Mesenchymal stem cell (in vitro differentiated cells and primary cell): Measurements from ENCODE around the gene NKAIN2.

Experiments
- DNase-seq: peaks from one replicate; pipeline ENCODE4 v3.0.0-alpha.2; 2013
- H2AFZ ChIP-seq: one replicate; pipeline ENCODE4 v1.6.1; 2013; ENCODE audit warnings: low read depth, mild to moderate bottlenecking, control low read depth, inconsistent platforms, low read length, moderate library complexity
- H2AK5ac ChIP-seq: 2 replicates; pipeline ENCODE4 v1.6.1; 2013; ENCODE audit warnings: low read length, moderate library complexity, mild to moderate bottlenecking, inconsistent platforms; ENCODE audit not compliant: severe bottlenecking
- H2BK120ac ChIP-seq: one replicate; pipeline ENCODE4 v1.6.1; 2013; ENCODE audit warnings: low read depth, mild to moderate bottlenecking, inconsistent platforms, low read length, moderate library complexity
- H2BK12ac ChIP-seq, 2 experiments: one replicate each; pipeline ENCODE4 v1.6.1; 2013; ENCODE audit warnings: inconsistent platforms in 2 of 2, low read length in 2 of 2, mild to moderate bottlenecking in 2 of 2, moderate library complexity in 2 of 2, control low read depth in 1 of 2
- H2BK15ac ChIP-seq: one replicate; pipeline ENCODE4 v1.6.1; 2013; ENCODE audit warnings: mild to moderate bottlenecking, low read depth, inconsistent platforms; ENCODE audit not compliant: poor library complexity, severe bottlenecking
- H2BK5ac ChIP-seq: 2 replicates; pipeline ENCODE4 v1.6.1; 2013; ENCODE audit warnings: low read depth, mild to moderate bottlenecking, low read length, control low read depth, inconsistent platforms; ENCODE audit not compliant: poor library complexity, severe bottlenecking
- H3K14ac ChIP-seq, 2 experiments: one replicate each; pipeline ENCODE4 v1.6.1; 2013; ENCODE audit warnings: inconsistent platforms in 2 of 2, low read length in 2 of 2, control low read depth in 1 of 2, mild to moderate bottlenecking in 1 of 2, moderate library complexity in 1 of 2
- H3K18ac ChIP-seq, 2 experiments: one replicate each; pipeline ENCODE4 v1.6.1; 2013; ENCODE audit warnings: inconsistent platforms in 2 of 2, low read length in 2 of 2, control low read depth in 1 of 2, low read depth in 1 of 2, mild to moderate bottlenecking in 1 of 2
- H3K23ac ChIP-seq, 2 experiments: one replicate each; pipeline ENCODE4 v1.6.1; 2013; ENCODE audit warnings: inconsistent platforms in 2 of 2, low read length in 2 of 2, mild to moderate bottlenecking in 2 of 2, moderate library complexity in 2 of 2, control low read depth in 1 of 2
- H3K27ac ChIP-seq: 2 replicates; pipeline ENCODE4 v1.5.1; 2013; ENCODE audit warnings: mild to moderate bottlenecking, moderate library complexity, low read length, control low read depth, inconsistent platforms; ENCODE audit not compliant: poor library complexity, severe bottlenecking
- H3K27me3 ChIP-seq, 2 experiments: 2 replicates each; pipeline versions ENCODE4 v1.6.1 to v1.7.0; 2013; ENCODE audit warnings: low read length in 2 of 2, mild to moderate bottlenecking in 2 of 2, moderate library complexity in 2 of 2, control low read depth in 1 of 2, inconsistent platforms in 1 of 2; ENCODE audit not compliant: control insufficient read depth in 1 of 2, insufficient read depth in 1 of 2
- H3K36me3 ChIP-seq, 2 experiments: 2 replicates each; pipeline versions ENCODE4 v1.6.1 to v1.7.0; 2013; ENCODE audit warnings: low read length in 2 of 2, control low read depth in 1 of 2, inconsistent platforms in 1 of 2, low read depth in 1 of 2, mild to moderate bottlenecking in 1 of 2; ENCODE audit not compliant: insufficient read depth in 2 of 2, control insufficient read depth in 1 of 2
- H3K4ac ChIP-seq, 2 experiments: one replicate each; pipeline ENCODE4 v1.6.1; 2013; ENCODE audit warnings: inconsistent platforms in 2 of 2, low read length in 2 of 2, mild to moderate bottlenecking in 2 of 2, moderate library complexity in 2 of 2, control low read depth in 1 of 2, low read depth in 1 of 2
- H3K4me1 ChIP-seq: 2 replicates; pipeline ENCODE4 v1.6.1; 2013; ENCODE audit warnings: low read depth, low read length, control low read depth; ENCODE audit not compliant: control insufficient read depth, insufficient read depth
- H3K4me2 ChIP-seq: 2 replicates; pipeline ENCODE4 v1.6.1; 2013; ENCODE audit warnings: low read length, mild to moderate bottlenecking, inconsistent platforms; ENCODE audit not compliant: poor library complexity, severe bottlenecking
- H3K4me3 ChIP-seq, 2 experiments: 2 replicates each; pipeline versions ENCODE4 v1.5.1 to v1.7.0; 2013; ENCODE audit warnings: low read length in 2 of 2, mild to moderate bottlenecking in 2 of 2, control low read depth in 1 of 2, low read depth in 1 of 2; ENCODE audit not compliant: insufficient read depth in 1 of 2
- H3K79me1 ChIP-seq: replicated peaks from 2 replicates; pipeline ENCODE4 v1.6.1; 2013; ENCODE audit warnings: mild to moderate bottlenecking, control low read depth, low read length, inconsistent platforms; ENCODE audit not compliant: poor library complexity, severe bottlenecking
- H3K9ac ChIP-seq: 2 replicates; pipeline ENCODE4 v1.7.0; 2013; ENCODE audit warnings: mild to moderate bottlenecking, low read length, moderate library complexity
- H3K9me3 ChIP-seq: 2 replicates; pipeline ENCODE4 v1.7.0; 2013; ENCODE audit warnings: mild to moderate bottlenecking, low read length; ENCODE audit not compliant: control insufficient read depth
- H4K8ac ChIP-seq: one replicate; pipeline ENCODE4 v1.6.1; 2013; ENCODE audit warnings: inconsistent platforms, mild to moderate bottlenecking, low read length, moderate library complexity
- H4K91ac ChIP-seq: one replicate; pipeline ENCODE4 v1.6.1; 2013; ENCODE audit warnings: mild to moderate bottlenecking, low read length, inconsistent platforms
- WGBS: methylation state at CpG from one replicate; pipeline ENCODE4 v1.1.7; 2013; ENCODE audit warnings: mixed read lengths; 5-methylcytosine and 5-hydroxymethylcytosine counted together

NKAIN2 gene

DNA sequence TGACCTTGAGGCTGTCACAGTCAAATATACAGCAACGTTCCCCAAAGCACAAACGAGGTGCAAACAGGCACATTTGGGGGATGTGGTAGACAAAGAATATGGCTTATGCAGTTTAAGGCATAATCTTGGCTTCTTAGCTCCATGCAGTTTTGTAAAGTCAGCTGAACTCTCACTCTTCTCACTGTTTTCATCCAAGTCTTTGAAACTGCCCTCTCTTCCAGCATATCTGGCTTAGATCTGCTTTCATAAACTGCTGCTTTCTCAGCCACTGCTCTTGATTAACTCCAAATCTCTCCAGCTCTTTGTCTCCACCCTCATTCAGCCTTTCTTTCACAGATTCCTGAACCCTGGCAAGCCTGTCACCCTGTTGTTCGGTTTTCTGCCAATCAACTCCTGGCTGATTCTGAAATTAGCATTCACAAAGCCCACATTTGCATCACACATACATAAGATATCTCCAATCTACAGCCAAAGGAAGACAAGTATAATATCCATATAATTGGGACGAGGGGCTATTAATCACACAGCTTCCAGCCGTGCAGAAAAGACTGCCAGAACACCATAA is 857.5 kb downstream of the NKAIN2 start:
- WGBS, result 51% methylated on average over 4 of the region's 5 CpGs
- Histone ChIP-seq H3K4ac (no peak overlapping the region), H2AFZ (no peak overlapping the region), H3K4me3 (no peak overlapping the region), H2BK15ac (no peak overlapping the region), H3K4me2 (no peak overlapping the region), H3K18ac (peak overlapping the region in 1 of 2 experiments; percentile 57), H3K27ac (no peak overlapping the region), H3K27me3 (no peaks in the 10 kb centered on the region), H3K9me3 (no peaks in the 10 kb centered on the region), H3K23ac (no peak overlapping the region), H2BK120ac (no peak overlapping the region), H3K4me1 (no peaks in the 10 kb centered on the region), H2AK5ac (no peak overlapping the region), H3K36me3 (no peaks in the 10 kb centered on the region), H2BK5ac (no peak overlapping the region), H4K8ac (no peak overlapping the region), H2BK12ac (no peak overlapping the region), H3K79me1 (no peaks in the 10 kb centered on the region), H4K91ac (no peak overlapping the region), H3K14ac (no peak overlapping the region), H3K9ac (no peak overlapping the region)
- DNase-seq, result no peak

DNA sequence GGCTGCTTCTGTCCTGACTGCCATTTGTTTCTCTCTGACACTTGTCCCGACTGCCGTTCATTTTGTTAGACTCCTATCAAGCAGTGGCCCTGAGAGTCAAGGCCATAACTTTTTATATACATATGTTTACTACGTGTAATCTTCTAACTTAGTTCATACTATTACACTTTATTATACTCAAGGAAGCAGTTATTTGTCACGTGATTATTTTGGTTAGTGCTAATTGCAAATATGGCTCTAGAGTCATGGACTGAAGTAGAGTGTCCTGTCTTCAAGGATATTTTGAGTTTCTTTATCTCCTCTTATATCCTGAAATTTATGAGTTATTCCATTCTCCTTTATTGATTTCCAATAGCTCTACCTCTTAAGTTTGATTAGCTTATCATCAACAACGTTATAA is 864.4 kb downstream of the NKAIN2 start:
- Histone ChIP-seq H2AFZ (no peak overlapping the region), H2BK5ac (no peak overlapping the region), H2BK15ac (no peak overlapping the region), H3K79me1 (no peaks in the 10 kb centered on the region), H2AK5ac (no peak overlapping the region), H3K4me1 (no peaks in the 10 kb centered on the region), H3K14ac (no peak overlapping the region), H3K9ac (no peak overlapping the region), H3K18ac (no peak overlapping the region), H3K36me3 (no peaks in the 10 kb centered on the region), H3K4ac (no peak overlapping the region), H3K4me2 (no peak overlapping the region), H3K23ac (no peak overlapping the region), H3K27ac (no peak overlapping the region), H3K9me3 (peaks cover 21% of the 10 kb centered on the region), H4K91ac (no peak overlapping the region), H3K27me3 (no peaks in the 10 kb centered on the region), H4K8ac (no peak overlapping the region), H2BK12ac (no peak overlapping the region), H3K4me3 (no peak overlapping the region), H2BK120ac (no peak overlapping the region)
- no peak for DNase-seq
- 90% methylated on average over 3 of the region's 5 CpGs for WGBS

DNA sequence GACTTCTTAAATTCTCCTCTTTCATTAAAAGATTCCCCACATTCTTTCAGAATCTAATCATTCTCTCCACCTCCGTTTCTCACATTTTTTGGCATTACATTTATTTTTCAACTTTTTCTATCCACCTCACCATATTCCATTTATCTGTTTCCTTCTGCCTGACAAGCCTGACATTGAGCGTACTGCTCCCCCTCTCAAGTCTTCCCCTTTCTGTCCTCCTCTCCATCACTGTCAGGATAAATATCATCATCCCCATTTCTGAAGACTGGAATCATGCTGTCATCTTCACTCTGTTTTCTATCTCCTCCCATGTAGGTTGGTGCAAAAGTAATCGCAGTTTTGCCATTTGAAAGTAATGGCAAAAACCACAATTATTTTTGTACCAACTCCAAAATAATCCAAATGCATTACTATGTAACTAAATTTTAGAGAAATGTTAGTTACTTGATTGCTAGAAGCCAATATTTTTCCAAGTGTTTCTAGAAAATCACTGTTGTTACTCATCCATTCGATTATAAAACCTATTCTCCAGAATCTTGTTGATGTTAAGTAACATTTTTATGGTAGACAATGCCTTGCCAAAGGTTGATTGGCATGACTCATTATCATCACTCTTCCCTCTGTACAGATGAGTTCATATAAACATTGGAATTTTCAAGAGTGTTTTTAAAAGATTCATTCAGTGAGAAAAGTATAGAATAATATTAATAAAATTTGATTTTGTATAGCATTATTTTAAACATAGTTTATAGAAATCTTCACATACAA is 866.2 kb downstream of the NKAIN2 start:
- 76% methylated on average over 3 of the region's 4 CpGs for WGBS
- Histone ChIP-seq H2AK5ac (no peak overlapping the region), H4K8ac (no peak overlapping the region), H3K4me2 (no peak overlapping the region), H3K4ac (no peak overlapping the region), H3K9ac (no peak overlapping the region), H2BK15ac (no peak overlapping the region), H3K4me1 (no peaks in the 10 kb centered on the region), H3K4me3 (no peak overlapping the region), H2BK12ac (no peak overlapping the region), H2BK5ac (no peak overlapping the region), H3K27ac (peak overlapping the region; percentile 81), H3K18ac (no peak overlapping the region), H4K91ac (no peak overlapping the region), H3K79me1 (no peaks in the 10 kb centered on the region), H3K36me3 (no peaks in the 10 kb centered on the region), H3K9me3 (peaks cover 37% of the 10 kb centered on the region), H3K27me3 (no peaks in the 10 kb centered on the region), H3K23ac (no peak overlapping the region), H2BK120ac (no peak overlapping the region), H2AFZ (no peak overlapping the region), H3K14ac (no peak overlapping the region)
- DNase-seq, result no peak

DNA sequence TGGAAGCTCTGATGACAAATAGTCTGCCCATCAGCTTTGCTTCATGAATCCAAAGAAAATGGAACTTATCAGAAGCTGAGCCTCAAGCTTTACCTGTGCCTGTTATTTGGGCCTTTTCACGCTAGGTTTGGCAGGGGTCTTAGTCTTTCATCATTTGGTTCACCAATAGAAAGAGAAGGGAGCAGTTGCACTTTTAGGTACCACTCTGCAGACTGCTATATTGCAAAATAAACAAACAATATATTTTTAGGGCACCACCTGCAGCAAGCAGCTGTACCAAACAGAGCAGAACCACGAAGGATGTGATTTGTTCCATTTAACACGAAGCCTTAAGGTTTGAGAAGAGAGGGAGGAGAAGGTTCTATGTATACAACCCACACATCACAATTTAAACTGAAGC is 867.1 kb downstream of the NKAIN2 start:
- no peaks in the 10 kb centered on the region for H3K27me3 ChIP-seq
- H3K4me1 ChIP-seq, result no peaks in the 10 kb centered on the region
- no peak overlapping the region for H2BK5ac ChIP-seq
- H3K9me3 ChIP-seq, result peaks cover 37% of the 10 kb centered on the region
- H3K18ac ChIP-seq, result no peak overlapping the region
- H3K4me3 ChIP-seq, result no peak overlapping the region
- H4K91ac ChIP-seq, result no peak overlapping the region
- H2AFZ ChIP-seq, result no peak overlapping the region
- H3K14ac ChIP-seq, result no peak overlapping the region
- no peak overlapping the region for H2BK15ac ChIP-seq
- H3K79me1 ChIP-seq, result no peaks in the 10 kb centered on the region
- no peak overlapping the region for H3K23ac ChIP-seq
- no peak overlapping the region for H3K9ac ChIP-seq
- H2BK12ac ChIP-seq, result no peak overlapping the region
- H2BK120ac ChIP-seq, result no peak overlapping the region
- no peak overlapping the region for H2AK5ac ChIP-seq
- H3K27ac ChIP-seq, result no peak overlapping the region
- H4K8ac ChIP-seq, result no peak overlapping the region
- DNase-seq, result no peak
- 70% methylated on average over 1 of the region's 3 CpGs for WGBS
- no peak overlapping the region for H3K4me2 ChIP-seq
- H3K4ac ChIP-seq, result no peak overlapping the region
- H3K36me3 ChIP-seq, result no peaks in the 10 kb centered on the region
